ENCODE measurements around the gene FOXJ2. TPM values are rescaled to one million over a fixed set of nuclear protein-coding genes. Genes with fewer than 3 reads are reported as not detected.
"Not testable (repeated sequence)": the region's sequence is repeated elsewhere in the genome, so short reads cannot be mapped to it uniquely, and the experiment has no call there.

FOXJ2 gene
- total RNA-seq, 1 donor from 2014 or later: 24.8 TPM

DNA sequence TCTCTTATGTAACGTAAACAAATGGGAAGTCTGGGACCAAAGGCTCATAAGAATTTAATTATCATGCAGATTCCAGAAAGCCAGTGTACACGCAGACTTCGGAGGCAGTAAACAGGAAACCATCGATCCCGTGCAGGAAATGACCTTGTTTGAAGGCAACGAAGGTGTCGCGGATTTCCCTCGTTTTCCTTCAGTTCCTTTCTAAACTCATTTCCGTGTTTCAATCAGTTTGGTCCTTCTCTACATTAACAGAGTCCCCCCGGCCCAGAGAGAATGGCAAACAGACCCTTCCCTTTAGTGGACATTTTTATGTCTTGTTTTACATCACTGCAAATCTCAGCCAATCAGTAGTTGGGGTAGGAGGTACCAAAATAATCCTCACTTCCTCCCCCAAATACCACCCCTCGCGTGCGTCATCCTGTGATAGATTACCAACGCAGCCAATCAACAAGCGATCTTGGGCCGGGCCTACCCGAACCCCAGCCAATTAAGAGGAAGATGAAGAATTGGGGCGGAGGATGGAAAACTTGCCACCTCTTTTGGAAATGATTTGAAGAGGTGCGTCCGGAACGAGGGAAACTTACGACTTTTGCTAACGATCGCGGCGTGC lies 6.1 kb upstream of the FOXJ2 start:
- intact Hi-C loops (cut with DNase I): no loop called here
- no peaks in the 10 kb centered on the region for H3K27me3 ChIP-seq

DNA sequence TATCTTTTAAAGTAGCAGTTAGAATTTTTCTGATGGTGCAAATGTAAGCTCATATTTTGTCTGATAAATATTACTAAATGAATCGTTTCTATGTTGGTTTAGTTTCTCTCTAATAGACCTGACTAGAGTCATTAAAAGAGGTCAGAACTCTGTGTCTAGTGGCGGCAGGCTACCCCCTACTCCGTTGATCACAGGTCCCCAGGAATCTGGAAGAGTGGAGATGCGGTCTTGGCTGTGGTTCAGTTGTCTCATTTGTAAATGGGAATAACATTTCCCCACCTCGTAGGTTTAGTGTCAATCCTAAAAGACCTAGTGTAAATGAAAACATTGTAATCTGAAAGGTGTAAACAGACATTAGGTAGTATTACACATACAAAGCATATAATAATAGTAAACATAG lies 4.7 kb upstream of the FOXJ2 start:
- no peak overlapping the region for H3K27ac ChIP-seq
- no peaks in the 10 kb centered on the region for H3K9me3 ChIP-seq
- H3K36me3 ChIP-seq: no peaks in the 10 kb centered on the region
- DNase-seq (ENCODE audit: extremely low spot score in 2 of 2): no peak
- no peak for TF ChIP-seq POLR2AphosphoS5 (IDR thresholded peaks at IDR 0.05; ENCODE audit: insufficient read depth in 1 of 2, low read depth in 1 of 2)
- no peak for TF ChIP-seq POLR2A (IDR thresholded peaks at IDR 0.05)
- TF ChIP-seq, protein P1, sequence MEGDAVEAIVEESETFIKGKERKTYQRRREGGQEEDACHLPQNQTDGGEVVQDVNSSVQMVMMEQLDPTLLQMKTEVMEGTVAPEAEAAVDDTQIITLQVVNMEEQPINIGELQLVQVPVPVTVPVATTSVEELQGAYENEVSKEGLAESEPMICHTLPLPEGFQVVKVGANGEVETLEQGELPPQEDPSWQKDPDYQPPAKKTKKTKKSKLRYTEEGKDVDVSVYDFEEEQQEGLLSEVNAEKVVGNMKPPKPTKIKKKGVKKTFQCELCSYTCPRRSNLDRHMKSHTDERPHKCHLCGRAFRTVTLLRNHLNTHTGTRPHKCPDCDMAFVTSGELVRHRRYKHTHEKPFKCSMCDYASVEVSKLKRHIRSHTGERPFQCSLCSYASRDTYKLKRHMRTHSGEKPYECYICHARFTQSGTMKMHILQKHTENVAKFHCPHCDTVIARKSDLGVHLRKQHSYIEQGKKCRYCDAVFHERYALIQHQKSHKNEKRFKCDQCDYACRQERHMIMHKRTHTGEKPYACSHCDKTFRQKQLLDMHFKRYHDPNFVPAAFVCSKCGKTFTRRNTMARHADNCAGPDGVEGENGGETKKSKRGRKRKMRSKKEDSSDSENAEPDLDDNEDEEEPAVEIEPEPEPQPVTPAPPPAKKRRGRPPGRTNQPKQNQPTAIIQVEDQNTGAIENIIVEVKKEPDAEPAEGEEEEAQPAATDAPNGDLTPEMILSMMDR (IDR thresholded peaks at IDR 0.05): no peak
- H3K4me1 ChIP-seq: peaks cover 8% of the 10 kb centered on the region
- intact Hi-C loops (cut with DNase I): no loop called here
- no peaks in the 10 kb centered on the region for H3K27me3 ChIP-seq
- H3K4me3 ChIP-seq: peak overlapping the region in 1 of 2 donors; percentile 86

More for the DNA sequence above, 6.1 kb upstream of the FOXJ2 start:
- peak in 1 of 2 donors; percentile 99 for DNase-seq (ENCODE audit: extremely low spot score in 2 of 2)
- H3K4me1 ChIP-seq: peaks cover 2% of the 10 kb centered on the region
- H3K9me3 ChIP-seq: no peaks in the 10 kb centered on the region
- H3K36me3 ChIP-seq: no peaks in the 10 kb centered on the region
- TF ChIP-seq POLR2AphosphoS5 (IDR thresholded peaks at IDR 0.05; ENCODE audit: insufficient read depth in 1 of 2, low read depth in 1 of 2): peak in 1 of 2 donors; percentile 90
- peak in 1 of 2 donors; percentile 53 for TF ChIP-seq POLR2A (IDR thresholded peaks at IDR 0.05)
- TF ChIP-seq, protein P1 (IDR thresholded peaks at IDR 0.05): no peak
- H3K27ac ChIP-seq: peak overlapping the region; percentile 100
- peak overlapping the region; percentile 85 to 86 for H3K4me3 ChIP-seq

DNA sequence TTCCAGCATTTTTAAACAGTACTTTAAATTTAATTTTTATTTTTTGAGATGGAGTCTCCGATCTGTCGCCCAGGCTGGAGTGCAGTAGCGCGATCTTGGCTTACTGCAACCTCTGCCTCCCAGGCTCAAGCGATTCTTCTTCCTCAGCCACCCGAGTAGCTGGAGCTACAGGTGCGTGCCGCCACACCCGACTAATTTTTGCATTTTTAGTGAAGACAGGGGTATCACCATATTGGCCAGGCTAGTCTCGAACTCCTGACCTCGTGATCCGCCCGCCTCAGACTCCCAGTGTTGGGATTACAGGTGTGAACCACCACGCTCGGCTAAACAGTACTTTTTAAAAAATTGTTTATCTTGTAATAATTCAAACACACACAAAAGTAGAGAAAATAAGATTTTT lies 4.2 kb upstream of the FOXJ2 start:
- no peak for TF ChIP-seq POLR2A (IDR thresholded peaks at IDR 0.05)
- Histone ChIP-seq H3K4me3 (no peak overlapping the region), H3K9me3 (no peaks in the 10 kb centered on the region), H3K27ac (no peak overlapping the region), H3K4me1 (peaks cover 10% of the 10 kb centered on the region), H3K27me3 (no peaks in the 10 kb centered on the region), H3K36me3 (no peaks in the 10 kb centered on the region)
- no peak for DNase-seq (ENCODE audit: extremely low spot score in 2 of 2)
- intact Hi-C loops (cut with DNase I): no loop called here

DNA sequence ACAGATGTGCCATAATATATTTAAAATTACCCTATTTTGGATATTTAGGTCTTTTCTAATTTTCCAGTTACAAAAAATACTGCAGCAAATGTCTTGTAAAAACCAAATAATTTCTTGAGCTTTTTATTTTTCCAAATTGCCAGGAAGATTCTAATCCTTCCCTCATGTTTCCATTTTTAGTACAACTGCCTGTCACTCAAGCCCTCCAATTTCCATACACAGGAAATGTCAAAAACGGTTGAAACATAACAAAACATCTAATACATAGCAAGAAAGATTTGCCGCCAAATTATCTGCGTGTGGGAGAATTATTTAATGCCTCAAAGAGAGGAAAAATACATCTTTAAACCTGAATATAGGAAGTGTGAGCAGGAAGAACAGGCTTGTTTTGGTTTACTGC lies 2.3 kb upstream of the FOXJ2 start:
- Histone ChIP-seq H3K9me3 (no peaks in the 10 kb centered on the region), H3K4me1 (peaks cover 30% of the 10 kb centered on the region), H3K27ac (no peak overlapping the region), H3K4me3 (no peak overlapping the region), H3K27me3 (no peaks in the 10 kb centered on the region), H3K36me3 (no peaks in the 10 kb centered on the region)
- no peak for DNase-seq (ENCODE audit: extremely low spot score in 2 of 2)
- no peak for TF ChIP-seq POLR2AphosphoS5 (IDR thresholded peaks at IDR 0.05; ENCODE audit: insufficient read depth in 1 of 2, low read depth in 1 of 2)
- TF ChIP-seq, protein P1 (IDR thresholded peaks at IDR 0.05): no peak
- TF ChIP-seq POLR2A (IDR thresholded peaks at IDR 0.05): no peak
- intact Hi-C loops (cut with DNase I): loop anchor here (10.0 kb wide), 1 partner anchor 55 kb away; the partner anchor contains the start of gene NECAP1

DNA sequence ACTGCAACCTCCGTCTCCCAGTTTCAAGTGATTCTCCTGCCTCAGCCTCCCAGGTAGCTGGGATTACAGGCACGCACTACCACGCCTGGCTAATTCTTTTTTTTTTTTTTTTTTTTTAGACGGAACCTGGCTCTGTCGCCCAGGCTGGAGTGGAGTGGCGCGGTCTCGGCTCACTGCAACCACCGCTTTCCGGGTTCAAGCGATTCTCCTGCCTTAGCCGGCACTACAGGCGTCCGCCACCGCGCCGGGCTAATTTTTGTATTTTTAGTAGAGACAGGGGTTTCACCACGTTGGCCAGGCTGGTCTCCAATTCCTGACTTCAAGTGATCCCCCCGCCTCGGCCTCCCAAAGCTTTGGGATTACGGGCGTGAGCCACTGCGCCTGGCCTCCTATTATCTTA lies 1.5 kb upstream of the FOXJ2 start:
- Histone ChIP-seq H3K4me1 (peaks cover 38% of the 10 kb centered on the region), H3K27ac (peak overlapping the region; percentile 97)
- intact Hi-C loops (cut with DNase I): loop anchor here (10.0 kb wide), 1 partner anchor 54 kb away; the partner anchor contains the start of gene NECAP1
- not testable (repeated sequence) for H3K36me3 ChIP-seq; H3K4me3 ChIP-seq; H3K27me3 ChIP-seq; DNase-seq (ENCODE audit: extremely low spot score in 2 of 2); H3K9me3 ChIP-seq

DNA sequence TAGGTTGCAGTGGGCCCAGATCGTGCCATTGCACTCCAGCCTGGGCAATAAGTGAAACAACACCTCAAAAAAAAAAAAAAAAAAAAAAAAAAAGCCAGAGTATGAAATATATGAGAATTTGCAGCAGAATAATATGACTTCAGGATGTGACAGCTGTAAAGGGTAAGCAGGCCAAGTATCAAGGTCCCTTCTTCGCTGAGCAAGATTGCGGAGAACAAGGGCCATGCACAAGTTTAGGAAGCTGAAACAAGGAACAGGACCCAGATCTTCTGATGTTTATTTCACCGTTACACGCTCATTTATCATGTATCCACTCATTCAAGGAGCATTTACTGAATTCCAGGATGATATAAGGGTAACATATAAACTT lies 659 bp upstream of the FOXJ2 start:
- intact Hi-C loops (cut with DNase I): loop anchor here (10.0 kb wide), 1 partner anchor 53 kb away; the partner anchor contains the start of gene NECAP1
- H3K4me1 ChIP-seq: peaks cover 46% of the 10 kb centered on the region
- no peak for DNase-seq (ENCODE audit: extremely low spot score in 2 of 2)

More for the DNA sequence above, 659 bp upstream of the FOXJ2 start:
- Histone ChIP-seq H3K27me3 (no peaks in the 10 kb centered on the region), H3K27ac (peak overlapping the region; percentile 97), H3K9me3 (no peaks in the 10 kb centered on the region), H3K4me3 (peak overlapping the region; percentile 90 to 97), H3K36me3 (no peaks in the 10 kb centered on the region)
- TF ChIP-seq, protein P1 (IDR thresholded peaks at IDR 0.05): no peak
- no peak for TF ChIP-seq POLR2AphosphoS5 (IDR thresholded peaks at IDR 0.05; ENCODE audit: insufficient read depth in 1 of 2, low read depth in 1 of 2)
- no peak for TF ChIP-seq POLR2A (IDR thresholded peaks at IDR 0.05)
